A549 (cell line): Measurements from ENCODE around the gene ITGA1.

Source experiments
- NR3C1 ChIP-seq: fragments of >200 bp; sonication (Bioruptor Twin); formaldehyde crosslinking; IDR thresholded peaks from 3 replicates; pipeline ENCODE4 v1.6.1; 2017
- PHF8 ChIP-seq: fragments of 200-600 bp; sonication (generic); IDR thresholded peaks from 2 replicates; pipeline ENCODE4 v1.6.1; 2016; ENCODE audit warnings: low read depth, mild to moderate bottlenecking, antibody characterized with exemption, moderate library complexity, borderline replicate concordance
- POLR2A ChIP-seq: IDR thresholded peaks from 2 replicates; pipeline ENCODE4 v1.6.1; 2012; ENCODE audit warnings: mild to moderate bottlenecking, low read length
- RCOR1 ChIP-seq: fragments of 150-350 bp; IDR thresholded peaks from 2 replicates; pipeline ENCODE4 v1.6.1; 2014; ENCODE audit warnings: antibody characterized with exemption, low read length, low read depth
- ZNF302 ChIP-seq: fragments of 250-450 bp; sonication (Bioruptor Pico); IDR thresholded peaks from 2 replicates; pipeline ENCODE4 v1.9.0; 2021; ENCODE audit warnings: inconsistent platforms, mild to moderate bottlenecking, moderate library complexity
- TF ChIP-seq, protein P1 (sequence below): fragments of >200 bp; sonication (Bioruptor Twin); formaldehyde crosslinking; IDR thresholded peaks from 3 replicates; pipeline ENCODE4 v1.5.1; 2016
- TF ChIP-seq, protein P2 (sequence below): IDR thresholded peaks from 2 replicates; pipeline ENCODE4 v1.6.1; 2012

DNA sequence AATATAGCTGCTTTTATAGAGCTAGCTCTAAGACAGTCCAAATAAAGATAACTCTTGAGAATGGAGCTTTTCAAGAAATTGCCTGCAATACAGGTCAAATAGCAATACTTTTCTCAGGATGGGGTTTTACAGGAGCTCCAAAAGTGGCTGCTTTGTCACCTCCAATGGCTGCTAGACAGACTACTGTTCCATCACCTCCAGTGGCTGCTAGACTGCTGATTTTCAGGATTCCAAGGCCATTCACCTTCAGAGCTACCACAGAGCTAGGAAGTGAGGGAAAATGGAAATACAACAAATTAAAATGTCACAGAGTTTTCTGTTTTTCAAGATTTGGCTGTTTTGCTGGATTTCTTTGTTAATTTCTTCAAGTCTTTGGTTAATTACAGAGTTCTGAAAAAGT, 8.5 kb upstream of the ITGA1 start:
- TF ChIP-seq PHF8 = no peak
- TF ChIP-seq, protein P1, sequence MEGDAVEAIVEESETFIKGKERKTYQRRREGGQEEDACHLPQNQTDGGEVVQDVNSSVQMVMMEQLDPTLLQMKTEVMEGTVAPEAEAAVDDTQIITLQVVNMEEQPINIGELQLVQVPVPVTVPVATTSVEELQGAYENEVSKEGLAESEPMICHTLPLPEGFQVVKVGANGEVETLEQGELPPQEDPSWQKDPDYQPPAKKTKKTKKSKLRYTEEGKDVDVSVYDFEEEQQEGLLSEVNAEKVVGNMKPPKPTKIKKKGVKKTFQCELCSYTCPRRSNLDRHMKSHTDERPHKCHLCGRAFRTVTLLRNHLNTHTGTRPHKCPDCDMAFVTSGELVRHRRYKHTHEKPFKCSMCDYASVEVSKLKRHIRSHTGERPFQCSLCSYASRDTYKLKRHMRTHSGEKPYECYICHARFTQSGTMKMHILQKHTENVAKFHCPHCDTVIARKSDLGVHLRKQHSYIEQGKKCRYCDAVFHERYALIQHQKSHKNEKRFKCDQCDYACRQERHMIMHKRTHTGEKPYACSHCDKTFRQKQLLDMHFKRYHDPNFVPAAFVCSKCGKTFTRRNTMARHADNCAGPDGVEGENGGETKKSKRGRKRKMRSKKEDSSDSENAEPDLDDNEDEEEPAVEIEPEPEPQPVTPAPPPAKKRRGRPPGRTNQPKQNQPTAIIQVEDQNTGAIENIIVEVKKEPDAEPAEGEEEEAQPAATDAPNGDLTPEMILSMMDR = no peak
- TF ChIP-seq POLR2A = no peak
- no peak for TF ChIP-seq NR3C1
- TF ChIP-seq, protein P2, sequence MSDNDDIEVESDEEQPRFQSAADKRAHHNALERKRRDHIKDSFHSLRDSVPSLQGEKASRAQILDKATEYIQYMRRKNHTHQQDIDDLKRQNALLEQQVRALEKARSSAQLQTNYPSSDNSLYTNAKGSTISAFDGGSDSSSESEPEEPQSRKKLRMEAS = no peak
- TF ChIP-seq RCOR1 = no peak
- no peak for TF ChIP-seq ZNF302 (CRISPR knock-in tag)
